ENCODE data around the gene KYAT1. TPM values are rescaled to one million over a fixed set of nuclear protein-coding genes. Genes with fewer than 3 reads are reported as not detected.

Gene KYAT1
- total RNA-seq, 4 donors from 2014 or later: 4.7 to 7.4 (median 5.8) TPM

GRCh38 chr9:128895556-128895955 lies 13.8 kb upstream of the KYAT1 start:
- H3K4me3 ChIP-seq: no peak overlapping the region
- ATAC-seq: no peak
- in situ Hi-C loops (cut with MboI; ENCODE audit: low sequenced_read_pairs in 4 of 4): no loop called here
- H3K27ac ChIP-seq: no peak overlapping the region
- TF ChIP-seq POLR2A (IDR thresholded peaks at IDR 0.05): no peak
- TF ChIP-seq CTCF (IDR thresholded peaks at IDR 0.05 in 4 of 5, conservative IDR thresholded peaks at IDR 0.05 in 1 of 5): no peak
- no peaks in the 10 kb centered on the region for H3K27me3 ChIP-seq
- no peak for DNase-seq
- H3K36me3 ChIP-seq: peaks cover 0 to 35% of the 10 kb centered on the region in 2 donors
- intact Hi-C loops (cut with DNase I; ENCODE audit: low total_unique reads): no loop called here
- no peaks in the 10 kb centered on the region for H3K9me3 ChIP-seq
- peaks cover 19 to 23% of the 10 kb centered on the region in 2 donors for H3K4me1 ChIP-seq

GRCh38 chr9:128894764-128895163 lies 13.0 kb upstream of the KYAT1 start:
- H3K4me3 ChIP-seq: no peak overlapping the region
- intact Hi-C loops (cut with DNase I; ENCODE audit: low total_unique reads) (no loop called here), in situ Hi-C loops (cut with MboI; ENCODE audit: low sequenced_read_pairs in 4 of 4) (no loop called here)
- TF ChIP-seq POLR2A (IDR thresholded peaks at IDR 0.05): no peak
- H3K27ac ChIP-seq: no peak overlapping the region
- ATAC-seq (no peak), DNase-seq (no peak)
- H3K27me3 ChIP-seq: no peaks in the 10 kb centered on the region
- peaks cover 19 to 27% of the 10 kb centered on the region in 2 donors for H3K4me1 ChIP-seq
- peaks cover 0 to 35% of the 10 kb centered on the region in 2 donors for H3K36me3 ChIP-seq
- no peaks in the 10 kb centered on the region for H3K9me3 ChIP-seq

DNA sequence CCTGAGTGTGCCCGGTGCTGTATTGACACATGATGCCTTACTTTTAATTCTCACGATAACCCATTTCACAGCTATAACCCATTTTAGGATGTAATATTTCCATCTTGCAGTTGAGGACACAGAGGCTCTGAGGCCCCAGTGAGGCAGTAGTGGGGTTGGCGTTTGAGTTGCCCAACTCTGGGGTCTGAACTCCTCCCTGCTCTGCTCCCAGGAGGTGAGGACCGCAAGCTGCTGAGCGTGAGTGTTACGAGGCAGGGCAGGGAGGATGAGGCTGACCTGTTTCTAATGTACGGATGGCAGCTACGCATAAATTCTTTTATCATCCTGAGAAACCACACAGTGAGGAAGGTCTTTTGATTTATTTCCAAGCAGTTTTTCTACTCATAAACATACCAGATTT lies 11.6 kb upstream of the KYAT1 start:
- ATAC-seq (no peak), DNase-seq (no peak)
- intact Hi-C loops (cut with DNase I; ENCODE audit: low total_unique reads): no loop called here
- H3K27me3 ChIP-seq: no peaks in the 10 kb centered on the region
- H3K4me1 ChIP-seq: peaks cover 22 to 29% of the 10 kb centered on the region in 2 donors
- TF ChIP-seq POLR2A (IDR thresholded peaks at IDR 0.05) (no peak), CTCF (IDR thresholded peaks at IDR 0.05 in 4 of 5, conservative IDR thresholded peaks at IDR 0.05 in 1 of 5) (no peak)
- peaks cover 0 to 37% of the 10 kb centered on the region in 2 donors for H3K36me3 ChIP-seq
- no peaks in the 10 kb centered on the region for H3K9me3 ChIP-seq
- in situ Hi-C loops (cut with MboI; ENCODE audit: low sequenced_read_pairs in 4 of 4): no loop called here
- no peak overlapping the region for H3K4me3 ChIP-seq
- H3K27ac ChIP-seq: peak overlapping the region; percentile 73 to 84 (median 76)

GRCh38 chr9:128892221-128892921 lies 10.6 kb upstream of the KYAT1 start:
- in situ Hi-C loops (cut with MboI; ENCODE audit: low sequenced_read_pairs in 4 of 4): no loop called here
- DNase-seq (peak; percentile 57 to 77), ATAC-seq (peak; percentile 67 to 70)
- Histone ChIP-seq H3K4me3 (peak overlapping the region in 3 of 4 donors; percentile 21 to 25 (median 25)), H3K36me3 (peaks cover 0 to 36% of the 10 kb centered on the region in 2 donors), H3K9me3 (no peaks in the 10 kb centered on the region), H3K4me1 (peaks cover 28 to 34% of the 10 kb centered on the region in 2 donors), H3K27ac (peak overlapping the region; percentile 73 to 84 (median 76)), H3K27me3 (no peaks in the 10 kb centered on the region)
- TF ChIP-seq CTCF (IDR thresholded peaks at IDR 0.05 in 4 of 5, conservative IDR thresholded peaks at IDR 0.05 in 1 of 5) (no peak), POLR2A (IDR thresholded peaks at IDR 0.05) (peak in 1 of 2 donors; percentile 27)
- intact Hi-C loops (cut with DNase I; ENCODE audit: low total_unique reads): no loop called here

DNA sequence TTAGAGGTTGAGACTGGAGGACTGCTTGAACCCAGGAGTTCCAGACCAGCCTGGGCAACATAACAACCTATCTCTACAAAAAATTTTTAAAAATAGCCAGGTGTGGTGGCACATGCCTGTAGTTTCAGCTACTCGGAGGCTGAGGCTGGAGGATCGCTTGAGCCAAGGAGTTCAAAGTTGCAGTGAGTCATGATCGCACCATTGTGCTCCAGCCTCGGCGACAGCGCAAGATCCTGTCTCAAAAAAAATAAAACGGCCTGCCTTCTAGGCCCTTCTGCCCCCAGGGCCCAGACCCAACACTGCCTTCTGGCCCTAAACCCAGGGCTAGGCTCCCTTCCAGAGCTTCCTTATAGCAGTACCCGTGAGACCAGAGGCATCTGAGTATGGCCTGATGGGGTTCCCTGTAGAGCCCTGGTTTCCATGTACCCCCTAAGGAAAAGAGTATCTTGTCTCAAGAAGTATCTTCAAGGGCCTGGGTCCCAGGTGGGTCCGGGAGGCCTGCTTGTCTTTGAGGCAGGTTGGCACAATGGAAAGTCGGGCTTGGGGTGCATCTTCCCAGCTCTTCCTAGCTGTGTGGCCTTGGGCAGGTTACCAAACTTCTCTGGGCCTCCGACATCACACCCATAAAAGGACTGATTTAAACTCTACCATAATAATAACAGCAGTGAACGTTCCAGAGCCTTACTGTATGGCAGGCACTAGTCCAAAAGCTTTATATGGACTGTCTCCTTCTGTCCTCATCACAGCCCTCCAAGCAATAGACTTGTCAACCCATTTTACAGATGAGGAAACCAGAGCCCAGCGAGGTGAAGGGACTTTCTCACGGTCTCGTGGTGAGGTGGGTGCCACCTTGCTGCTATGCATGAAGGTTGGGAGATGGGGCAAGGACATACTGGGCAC lies 9.8 kb upstream of the KYAT1 start:
- Histone ChIP-seq H3K27me3 (no peaks in the 10 kb centered on the region), H3K9me3 (no peaks in the 10 kb centered on the region), H3K4me1 (peaks cover 34 to 35% of the 10 kb centered on the region in 2 donors), H3K36me3 (peaks cover 0 to 37% of the 10 kb centered on the region in 2 donors), H3K27ac (peak overlapping the region; percentile 73 to 84 (median 76)), H3K4me3 (no peak overlapping the region)
- intact Hi-C loops (cut with DNase I; ENCODE audit: low total_unique reads): no loop called here
- ATAC-seq: no peak
- DNase-seq: no peak
- in situ Hi-C loops (cut with MboI; ENCODE audit: low sequenced_read_pairs in 4 of 4): no loop called here
- TF ChIP-seq POLR2A (IDR thresholded peaks at IDR 0.05) (no peak), CTCF (IDR thresholded peaks at IDR 0.05 in 4 of 5, conservative IDR thresholded peaks at IDR 0.05 in 1 of 5) (no peak)
